HG03159 (cell line): ENCODE data around the gene TMEM87B.
"Not testable (repeated sequence)": the region's sequence is repeated elsewhere in the genome, so short reads cannot be mapped to it uniquely, and the experiment has no call there.

Experiments
- ATAC-seq: cut with Tn5 transposase; IDR thresholded peaks from one replicate; pipeline ENCODE4 v1.9.1; 2021; ENCODE audit warnings: mild to moderate bottlenecking, moderate library complexity; ENCODE audit not compliant: unreplicated experiment

The TMEM87B gene

DNA sequence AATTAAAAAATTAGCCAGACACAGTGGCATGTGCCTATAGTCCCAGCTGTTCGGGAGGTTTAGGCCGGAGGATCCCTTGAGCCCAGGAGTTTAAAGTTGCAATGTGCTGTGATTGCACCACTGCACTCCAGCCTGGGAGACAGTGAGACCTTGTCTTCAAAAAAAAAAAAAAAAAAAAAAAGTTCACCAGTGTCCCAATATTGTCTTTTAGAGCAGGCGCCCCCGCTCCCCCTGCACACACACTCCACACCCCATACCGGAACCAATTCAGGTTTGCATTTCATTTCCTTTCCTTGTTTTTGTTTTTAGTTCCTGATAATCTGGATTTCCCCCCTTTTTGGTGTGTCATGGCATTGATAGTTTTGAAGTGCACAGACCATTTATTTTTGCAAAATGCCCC is 10.4 kb downstream of the TMEM87B start:
- no peak for ATAC-seq

DNA sequence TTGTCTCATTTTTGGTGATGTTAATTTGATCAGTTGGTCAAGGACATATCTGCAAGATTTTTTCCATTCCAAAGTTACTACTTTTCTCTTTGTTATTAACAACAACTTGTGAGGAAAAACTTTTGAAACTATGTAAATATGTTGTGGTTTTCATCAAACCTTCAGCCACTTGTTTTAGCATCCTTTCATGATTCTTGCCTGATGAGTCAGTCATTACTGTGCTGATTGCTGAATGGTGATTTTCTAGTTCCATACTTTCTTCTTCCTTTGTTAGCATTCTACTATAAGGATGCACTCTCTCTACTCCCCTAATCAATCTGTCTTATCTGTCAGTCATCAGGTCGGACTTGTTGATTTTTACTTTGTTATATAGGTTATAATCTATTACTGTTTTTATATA is 10.9 kb downstream of the TMEM87B start:
- no peak for ATAC-seq

DNA sequence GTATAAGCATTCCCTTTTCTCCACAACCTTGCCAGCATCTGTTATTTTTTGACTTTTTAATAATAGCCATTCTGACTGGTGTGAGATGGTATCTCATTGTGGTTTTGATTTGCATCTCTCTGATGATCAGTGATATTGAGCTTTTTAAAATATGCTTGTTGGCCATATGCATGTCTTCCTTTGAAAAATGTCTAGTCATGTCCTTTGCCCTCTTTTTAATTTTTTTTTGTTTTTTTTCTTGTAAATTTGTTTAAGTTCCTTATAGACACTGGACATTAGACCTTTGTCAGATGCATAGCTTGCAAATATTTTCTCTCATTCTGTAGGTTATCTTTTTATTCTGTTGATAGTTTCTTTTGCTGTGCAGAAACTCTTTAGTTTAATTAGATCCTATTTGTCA is 14.7 kb downstream of the TMEM87B start:
- ATAC-seq: not testable (repeated sequence)

DNA sequence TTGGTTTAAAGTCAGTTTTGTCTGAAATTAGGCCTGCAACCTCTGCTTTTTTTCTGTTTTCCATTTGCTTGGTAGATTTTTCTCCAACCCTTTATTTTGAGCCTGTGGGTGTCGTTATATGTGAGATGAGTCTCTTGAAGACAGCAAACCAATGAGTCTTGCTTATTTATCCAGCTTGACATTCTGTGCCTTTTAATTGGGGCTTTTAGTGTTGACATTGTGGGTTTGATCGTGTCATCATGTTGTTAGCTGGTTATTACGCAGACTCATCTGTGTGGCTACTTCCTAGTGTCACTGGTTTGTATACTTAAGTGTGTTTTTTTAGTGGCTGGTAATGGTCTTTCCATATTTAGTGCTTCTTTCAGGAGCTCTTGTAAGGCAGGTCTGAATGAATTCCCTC is 18.8 kb downstream of the TMEM87B start:
- no peak for ATAC-seq

DNA sequence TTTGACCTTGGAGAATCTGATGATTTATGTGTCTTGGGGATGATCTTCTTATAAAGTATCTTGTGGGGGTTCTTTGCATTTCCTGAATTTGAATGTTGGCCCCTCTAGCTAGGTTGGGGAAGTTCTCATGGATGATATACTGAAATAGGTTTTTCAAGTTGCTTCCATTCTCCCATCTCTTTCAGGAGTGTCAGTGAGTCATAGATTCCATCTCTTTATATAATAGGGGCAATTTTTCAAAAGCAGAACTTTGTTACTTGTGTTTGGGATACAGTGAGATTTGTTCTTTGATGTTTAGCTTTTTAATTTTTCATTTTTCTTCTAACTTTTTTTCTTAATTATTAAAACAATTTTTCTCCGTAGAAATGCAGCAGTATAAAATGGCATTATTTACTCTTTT is 19.4 kb downstream of the TMEM87B start:
- ATAC-seq: no peak

DNA sequence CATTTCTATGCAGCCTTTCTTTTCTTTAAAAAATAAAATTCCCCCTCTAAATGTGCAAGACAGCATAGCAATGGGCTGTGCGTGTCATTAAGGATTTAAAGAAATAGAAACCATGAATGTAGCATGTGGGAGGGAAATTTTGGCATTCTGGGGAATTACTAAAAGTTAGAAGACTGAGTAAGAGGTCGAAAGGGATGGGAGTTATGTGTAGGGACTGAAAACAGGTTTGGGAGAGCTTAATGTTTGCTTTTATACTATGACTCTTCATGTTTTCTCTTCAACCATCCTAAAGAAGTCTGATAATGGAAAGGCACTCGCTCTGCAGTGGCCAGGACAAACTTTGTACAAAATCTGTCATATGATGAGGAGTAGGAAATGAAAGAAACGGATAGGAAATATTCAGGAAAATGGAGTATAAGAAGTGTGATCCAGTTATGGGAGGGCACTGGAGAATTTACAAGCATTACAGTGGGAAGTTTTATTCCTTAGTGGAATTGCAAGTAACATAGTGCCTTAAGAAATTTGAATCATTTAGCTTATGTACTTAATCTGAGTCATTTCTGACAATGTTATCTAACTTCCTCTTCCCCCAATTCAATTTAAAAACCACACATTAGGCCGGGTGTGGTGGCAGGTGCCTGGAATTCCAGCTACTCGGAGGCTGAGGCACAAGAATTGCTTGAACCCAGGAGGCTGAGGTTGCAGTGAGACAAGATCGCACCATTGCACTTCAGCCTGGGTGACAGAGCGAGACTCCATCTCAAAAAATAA is 20.6 kb downstream of the TMEM87B start:
- ATAC-seq: no peak

DNA sequence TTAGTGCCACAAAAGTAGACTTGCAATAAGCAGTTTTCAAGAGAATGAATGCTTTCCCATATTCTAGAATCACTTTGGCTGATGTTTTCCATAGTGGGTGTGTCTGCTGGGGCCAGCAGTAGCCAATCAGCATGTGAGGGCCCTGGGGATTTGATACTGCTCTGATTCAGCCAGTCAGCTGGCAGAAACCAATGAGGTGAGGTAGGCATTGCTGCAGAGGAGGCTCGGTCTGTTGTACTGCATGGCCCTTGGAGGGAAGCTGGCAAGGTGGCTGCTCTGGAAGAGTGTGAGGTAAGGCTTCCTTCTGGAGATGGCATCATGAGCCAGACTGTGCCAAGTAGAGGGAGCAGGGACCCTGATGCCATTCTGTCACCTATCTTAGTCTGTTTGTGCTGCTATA is 22.7 kb downstream of the TMEM87B start:
- no peak for ATAC-seq

DNA sequence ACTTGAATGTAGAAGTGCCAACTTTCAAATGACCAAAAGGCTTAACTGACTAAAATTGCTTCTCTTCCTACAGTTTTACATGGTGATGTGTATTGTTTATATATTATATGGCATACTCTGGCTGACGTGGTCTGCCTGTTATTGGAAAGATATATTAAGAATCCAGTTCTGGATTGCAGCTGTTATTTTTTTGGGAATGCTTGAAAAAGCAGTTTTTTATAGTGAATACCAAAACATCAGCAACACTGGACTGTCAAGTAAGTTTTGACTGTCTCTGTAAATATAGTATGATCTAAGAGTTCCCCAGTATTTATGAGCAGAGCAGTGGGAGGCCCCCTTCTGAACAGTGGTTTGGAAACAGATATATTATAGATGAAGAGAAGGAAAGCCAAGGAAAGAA is 26.2 kb downstream of the TMEM87B start:
- ATAC-seq: no peak

DNA sequence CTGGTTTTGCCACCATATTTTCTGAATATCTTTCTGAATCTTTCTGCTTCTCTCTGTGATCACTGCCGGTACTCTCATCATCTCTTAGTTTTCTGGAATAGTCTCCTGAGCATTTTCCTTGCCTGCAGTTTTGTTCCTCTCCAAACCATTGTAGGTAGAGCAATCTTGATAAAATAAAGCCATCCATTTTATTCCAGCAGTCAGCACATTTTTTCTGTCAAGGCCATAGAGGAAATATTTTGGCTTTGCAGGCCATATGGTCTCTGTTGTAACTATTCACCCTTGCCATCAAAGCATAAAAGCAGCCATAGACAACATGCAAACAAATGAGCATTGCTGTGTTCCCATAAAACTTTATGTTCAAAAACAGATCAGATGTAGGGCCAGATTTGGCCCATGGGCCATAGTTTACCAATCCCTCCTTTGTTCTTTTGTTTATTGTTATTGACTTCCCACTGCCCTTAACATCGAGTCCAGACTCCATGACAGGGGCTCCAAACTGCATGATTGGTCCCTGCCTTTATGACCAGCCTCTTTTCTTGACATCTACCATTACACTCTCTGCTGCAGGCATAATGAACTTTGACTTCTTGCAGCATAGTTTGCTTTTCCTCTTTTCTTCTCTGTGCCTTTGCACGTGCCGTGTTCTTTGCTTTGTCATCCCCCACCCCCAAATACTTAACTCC is 29.8 kb downstream of the TMEM87B start:
- ATAC-seq: no peak

DNA sequence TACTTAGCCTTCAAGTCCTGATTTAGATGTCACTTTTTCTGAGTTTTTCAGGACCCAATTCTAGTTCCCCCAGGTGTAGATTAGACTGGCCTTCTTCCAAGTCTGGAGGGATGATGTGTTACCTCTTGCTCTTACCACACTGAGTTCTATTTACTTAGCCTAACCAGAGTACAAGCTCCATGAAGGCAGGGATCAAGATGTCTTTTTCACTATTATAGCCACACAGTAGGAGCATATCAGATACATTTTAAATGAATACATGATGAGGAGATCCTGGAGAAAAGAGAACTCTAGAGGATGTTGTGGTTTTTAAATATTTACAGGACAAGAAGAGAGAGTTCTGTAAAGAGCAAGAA is 30.3 kb downstream of the TMEM87B start:
- no peak for ATAC-seq

DNA sequence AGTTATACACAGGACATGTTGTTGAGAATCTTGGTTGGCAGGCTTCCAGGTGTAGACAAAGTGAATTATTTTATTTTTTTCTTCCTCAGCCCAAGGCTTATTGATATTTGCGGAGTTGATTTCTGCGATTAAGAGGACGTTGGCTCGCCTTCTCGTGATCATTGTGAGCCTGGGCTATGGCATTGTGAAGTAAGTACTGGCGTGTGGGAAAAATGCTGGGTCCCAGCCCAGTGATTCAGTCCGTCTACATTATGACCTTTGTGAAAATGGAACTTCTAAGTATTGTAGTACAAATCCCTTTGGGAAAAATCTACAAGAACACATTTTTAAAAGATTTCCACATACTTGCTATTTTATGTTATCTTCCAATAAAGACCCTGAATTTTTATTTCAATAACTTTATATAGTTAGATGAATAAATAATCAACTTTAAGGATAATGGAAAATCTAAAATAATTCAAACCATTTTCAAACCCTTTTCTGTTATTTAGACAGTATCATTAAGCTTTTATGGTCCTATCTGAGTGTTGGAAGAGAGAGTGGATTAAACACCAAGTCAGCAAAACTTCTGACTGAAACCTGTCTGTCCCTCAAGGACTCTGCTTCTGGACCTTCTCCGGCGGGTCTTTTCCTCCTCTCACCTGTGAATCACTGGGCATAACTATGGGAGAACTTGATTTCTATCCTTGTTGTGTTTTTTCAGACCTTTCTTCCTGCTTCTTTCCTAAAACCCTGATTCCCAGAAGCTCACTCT is 31.0 kb downstream of the TMEM87B start:
- no peak for ATAC-seq

DNA sequence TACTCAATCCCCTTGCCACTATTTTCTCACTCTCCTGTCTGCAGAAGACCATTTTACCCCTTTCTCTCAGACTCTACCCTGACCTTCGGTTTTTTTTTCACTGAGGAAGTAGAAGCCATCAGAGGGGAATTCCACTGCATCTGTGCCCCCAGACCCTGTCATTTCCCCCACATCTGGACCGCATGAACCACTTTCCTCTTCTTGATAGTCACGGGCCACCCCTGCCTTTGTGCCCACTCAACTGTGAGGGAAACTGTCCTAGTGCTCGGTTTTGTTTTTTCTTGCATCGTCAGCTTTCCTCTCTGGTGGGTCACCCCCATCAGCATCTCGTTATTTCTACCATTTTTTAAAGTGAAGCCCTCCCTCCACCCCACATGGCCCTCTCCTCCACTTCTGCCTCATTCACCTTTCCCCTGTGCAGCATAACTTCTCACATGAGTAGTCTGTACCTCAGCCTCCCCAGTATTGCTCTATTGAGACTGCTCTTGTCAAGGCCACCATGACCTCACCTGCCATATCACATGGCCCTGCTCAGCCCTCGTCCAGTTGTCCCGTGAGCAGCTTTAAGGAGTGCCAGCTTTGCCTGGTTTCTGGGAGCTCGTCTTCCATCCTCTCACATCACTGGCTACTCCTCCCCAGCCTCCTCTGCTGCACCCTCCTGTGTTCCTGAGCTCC is 32.4 kb downstream of the TMEM87B start:
- peak; percentile 65 for ATAC-seq

DNA sequence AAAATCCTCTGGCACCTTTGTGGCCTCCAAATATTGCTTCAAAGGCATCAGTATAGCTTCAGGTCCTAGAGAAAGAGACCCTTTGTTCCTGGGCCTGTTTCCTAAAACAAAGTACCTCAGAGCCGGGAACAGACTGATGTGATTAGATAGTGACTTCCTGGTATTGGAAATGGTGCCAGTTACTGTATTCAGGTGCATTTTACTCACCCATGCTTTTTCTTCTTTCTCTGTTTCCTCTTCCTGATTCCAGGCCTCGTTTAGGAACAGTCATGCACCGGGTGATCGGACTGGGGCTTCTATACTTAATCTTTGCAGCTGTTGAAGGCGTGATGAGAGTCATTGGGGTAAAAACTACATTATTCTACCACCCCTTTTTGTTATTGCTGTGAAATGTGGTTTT is 34.3 kb downstream of the TMEM87B start:
- ATAC-seq: no peak

DNA sequence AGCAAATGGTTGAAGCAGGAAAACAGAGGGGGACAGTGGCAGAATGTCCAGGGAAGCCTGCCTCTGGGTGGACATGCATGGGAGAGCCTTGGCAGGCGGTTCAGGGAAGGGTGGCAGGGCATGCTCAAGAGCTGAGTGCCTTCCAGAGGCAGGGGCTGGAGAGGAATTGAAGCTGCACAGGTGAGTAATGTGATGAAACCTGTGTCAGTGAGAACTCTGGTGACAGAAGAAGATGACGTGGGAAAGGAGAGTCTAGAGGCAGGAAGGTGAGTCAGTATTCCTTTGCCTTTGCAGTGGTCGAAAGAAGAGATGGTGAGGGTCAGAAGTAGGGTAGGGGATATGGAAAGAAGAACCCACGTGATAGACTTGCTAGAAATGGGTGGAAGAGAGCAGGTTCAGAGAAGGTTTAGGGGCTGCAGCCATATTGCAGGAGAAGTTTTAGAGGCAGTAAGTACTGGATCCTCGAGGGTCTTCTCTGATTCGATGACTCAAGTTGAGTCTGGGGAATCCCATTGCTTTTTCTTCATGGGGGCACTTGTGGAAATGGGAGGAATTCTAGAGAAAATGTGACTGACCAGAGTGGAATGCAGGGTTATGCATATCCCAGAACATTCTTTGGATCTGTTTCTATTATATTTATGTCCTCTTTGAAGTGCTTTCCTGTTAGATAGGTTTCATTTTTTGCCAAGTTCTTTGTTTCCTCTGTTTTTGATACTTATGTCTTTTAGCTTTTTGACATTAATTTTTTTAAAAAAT is 37.4 kb downstream of the TMEM87B start:
- no peak for ATAC-seq

DNA sequence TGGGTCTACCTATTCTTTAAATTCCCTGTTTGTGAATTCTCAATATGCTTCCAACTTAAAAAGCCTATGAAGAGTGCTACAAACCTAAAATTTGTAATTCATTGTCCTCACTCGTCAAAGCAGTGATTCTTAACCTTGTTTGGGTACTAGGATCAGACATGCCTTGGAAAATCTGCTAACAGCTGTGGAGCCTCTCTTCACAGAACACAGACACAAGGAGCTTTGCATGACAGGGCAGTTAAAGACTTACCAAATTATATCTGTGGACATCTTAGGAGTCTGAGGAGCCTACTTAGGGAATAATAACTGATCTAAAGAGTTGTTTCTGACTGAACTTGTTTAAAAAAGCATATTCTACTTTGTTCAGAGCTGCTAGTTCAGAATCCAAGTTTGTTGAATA is 38.1 kb downstream of the TMEM87B start:
- no peak for ATAC-seq

DNA sequence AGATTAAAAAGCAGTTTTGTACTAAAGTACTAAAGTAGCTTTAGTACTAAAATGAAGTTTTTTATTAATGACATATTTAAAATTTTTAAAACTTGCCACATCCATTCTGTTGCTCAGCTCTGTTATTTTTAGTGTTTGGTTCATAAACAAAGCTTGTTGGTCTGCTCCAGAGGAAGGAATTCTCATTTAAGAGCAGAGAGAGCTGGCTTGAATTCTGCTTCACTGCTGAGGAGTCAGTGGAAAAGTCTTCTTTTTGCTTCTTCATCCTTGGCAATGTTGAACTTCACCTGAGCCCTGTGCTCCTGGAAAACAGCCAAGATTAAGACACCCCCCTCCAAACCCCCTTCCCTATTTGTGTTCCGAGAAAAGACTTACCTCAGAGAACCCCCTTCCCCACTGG is 40.6 kb downstream of the TMEM87B start:
- ATAC-seq: no peak

DNA sequence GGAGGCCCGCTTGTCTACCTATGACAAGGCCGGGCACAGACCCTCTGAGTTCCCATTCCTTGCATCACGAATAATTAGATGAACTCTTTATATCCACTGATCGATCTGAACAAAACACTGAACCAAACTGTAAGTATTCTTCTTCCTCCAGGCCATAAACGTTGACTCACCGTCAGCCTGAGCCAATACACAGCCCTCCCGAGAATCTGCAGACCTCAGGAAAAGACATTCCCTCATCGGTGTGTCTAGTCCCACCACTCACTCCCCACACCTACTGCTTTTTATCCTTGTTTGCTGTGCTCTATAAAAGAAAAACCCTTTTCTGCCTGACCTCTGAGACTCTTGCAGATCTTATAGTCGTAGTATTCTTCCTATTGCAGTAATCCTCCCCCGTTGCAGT is 41.0 kb downstream of the TMEM87B start:
- ATAC-seq: no peak

DNA sequence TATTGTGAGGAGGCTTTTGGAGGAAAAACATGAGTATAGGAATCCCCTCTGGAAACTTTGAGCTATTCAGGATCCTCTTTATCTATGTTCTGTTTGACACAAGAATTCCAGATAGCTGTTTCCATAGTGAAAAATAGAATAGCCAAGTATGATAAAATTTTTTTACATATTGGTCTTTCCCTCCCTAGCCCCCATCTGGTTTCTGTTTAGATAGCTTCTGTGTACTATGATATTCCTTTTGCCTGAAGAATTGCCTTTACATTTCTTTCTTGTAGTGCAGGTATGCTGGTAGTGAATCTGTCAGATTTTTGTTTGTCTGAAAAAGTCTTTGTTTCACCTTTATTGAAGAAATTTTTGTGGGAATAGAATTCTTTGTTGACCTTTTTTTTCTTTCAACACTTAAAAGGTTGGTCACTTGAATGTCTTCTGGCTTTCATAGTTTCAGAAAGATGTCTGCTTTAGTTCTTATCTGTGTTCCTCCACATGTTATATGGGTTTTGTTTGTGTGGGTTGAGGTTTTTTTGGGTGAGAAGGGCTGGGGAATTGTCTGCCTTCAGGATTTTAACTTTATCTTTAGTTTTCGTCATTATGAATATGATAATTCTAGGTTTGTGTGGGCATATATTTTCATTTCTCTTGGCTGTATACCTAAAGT is 53.2 kb downstream of the TMEM87B start:
- ATAC-seq: no peak

DNA sequence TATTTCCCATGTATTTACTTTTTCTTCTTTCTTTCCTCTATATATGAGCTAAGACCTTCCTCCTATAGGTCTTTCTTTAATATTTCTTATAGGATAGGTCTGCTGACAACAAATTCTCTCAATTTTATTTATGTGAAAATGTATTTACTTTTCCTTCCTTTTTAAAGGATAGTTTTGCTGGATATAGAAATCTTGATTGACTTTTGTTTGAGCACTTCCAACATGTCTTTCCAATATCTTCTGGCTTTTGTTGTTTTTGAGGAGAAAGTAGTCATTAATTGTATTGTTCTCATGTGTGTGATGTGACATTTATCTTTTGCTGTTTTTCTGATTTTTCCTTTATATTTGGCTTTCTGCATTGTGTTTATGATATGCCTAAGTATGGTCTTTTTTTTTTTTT is 54.2 kb downstream of the TMEM87B start:
- no peak for ATAC-seq

DNA sequence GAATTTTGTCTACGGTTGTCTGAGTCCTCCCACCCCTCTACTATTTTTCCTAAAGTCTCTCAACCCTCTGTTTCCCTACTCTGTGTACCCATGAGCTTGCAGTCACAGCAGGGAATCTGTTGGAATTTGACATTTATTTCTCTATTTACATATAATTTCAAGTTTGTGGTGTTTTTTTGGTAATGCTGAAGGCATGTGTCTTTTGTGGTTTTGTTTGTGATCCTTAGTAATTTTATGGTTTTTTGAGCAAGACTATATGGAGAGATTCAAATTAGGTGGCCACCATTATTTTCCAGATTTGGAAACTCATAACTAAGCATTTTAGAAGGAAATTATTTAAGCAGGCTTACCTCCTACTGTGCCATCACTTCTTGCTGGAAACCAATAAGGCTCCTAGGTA is 55.9 kb downstream of the TMEM87B start:
- no peak for ATAC-seq
